GM19397 (cell line): Measurements from ENCODE around the gene REXO1.
"Not testable (repeated sequence)": the region's sequence is repeated elsewhere in the genome, so short reads cannot be mapped to it uniquely, and the experiment has no call there.

Experiments
- ATAC-seq: cut with Tn5 transposase; IDR thresholded peaks from one replicate; pipeline ENCODE4 v1.9.1; 2021; ENCODE audit warnings: mild to moderate bottlenecking, moderate library complexity; ENCODE audit not compliant: unreplicated experiment

The REXO1 gene

DNA sequence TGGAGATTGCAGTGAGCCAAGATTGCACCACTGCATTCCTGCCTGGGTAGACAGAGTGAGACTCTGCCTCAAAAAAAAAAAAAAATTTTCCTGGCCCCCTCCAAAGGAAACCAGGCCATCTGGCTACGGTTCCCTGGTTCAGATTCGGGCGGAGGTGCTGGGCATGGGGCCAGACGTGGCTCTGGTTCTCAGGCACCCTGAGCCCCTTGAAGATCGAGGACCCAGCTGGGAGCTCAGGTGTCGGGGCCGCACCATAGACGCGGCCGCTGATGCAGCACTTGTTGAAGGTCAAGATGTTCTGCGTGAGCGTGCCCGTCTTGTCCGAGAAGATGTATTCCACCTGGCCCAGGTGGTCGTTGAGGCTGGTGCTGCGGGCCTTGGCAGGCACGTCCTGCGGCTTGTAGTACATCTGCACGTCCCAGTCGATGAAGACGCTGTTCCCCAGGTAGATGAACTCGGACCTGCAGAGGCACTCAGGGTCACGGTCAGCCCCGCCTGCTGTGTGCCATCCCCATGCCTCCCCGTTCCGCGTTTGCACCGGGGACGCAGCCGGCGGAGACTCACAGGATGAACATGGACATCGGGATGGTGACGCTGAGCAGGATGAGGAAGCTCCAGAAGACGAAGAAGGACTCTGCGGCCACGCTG lies 48.5 kb downstream of the REXO1 start:
- ATAC-seq, result no peak

DNA sequence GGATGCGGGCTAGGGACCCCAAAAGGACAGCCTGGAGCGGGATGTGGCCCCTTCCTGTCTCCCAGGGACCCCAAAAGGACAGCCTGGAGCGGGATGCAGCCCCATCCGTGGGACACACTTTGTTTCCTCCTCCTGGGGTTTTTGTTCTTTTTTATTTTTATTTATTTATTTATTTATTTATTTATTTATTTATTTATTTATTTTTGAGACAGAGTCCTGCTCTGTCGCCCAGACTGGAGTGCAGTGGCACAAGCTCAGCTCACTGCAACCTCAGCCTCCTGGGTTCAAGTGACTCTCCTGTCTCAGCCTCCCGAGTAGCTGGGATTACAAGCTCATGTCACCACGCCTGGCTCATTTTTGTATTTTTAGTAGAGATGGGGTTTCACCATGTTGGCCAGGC lies 51.0 kb downstream of the REXO1 start:
- not testable (repeated sequence) for ATAC-seq

DNA sequence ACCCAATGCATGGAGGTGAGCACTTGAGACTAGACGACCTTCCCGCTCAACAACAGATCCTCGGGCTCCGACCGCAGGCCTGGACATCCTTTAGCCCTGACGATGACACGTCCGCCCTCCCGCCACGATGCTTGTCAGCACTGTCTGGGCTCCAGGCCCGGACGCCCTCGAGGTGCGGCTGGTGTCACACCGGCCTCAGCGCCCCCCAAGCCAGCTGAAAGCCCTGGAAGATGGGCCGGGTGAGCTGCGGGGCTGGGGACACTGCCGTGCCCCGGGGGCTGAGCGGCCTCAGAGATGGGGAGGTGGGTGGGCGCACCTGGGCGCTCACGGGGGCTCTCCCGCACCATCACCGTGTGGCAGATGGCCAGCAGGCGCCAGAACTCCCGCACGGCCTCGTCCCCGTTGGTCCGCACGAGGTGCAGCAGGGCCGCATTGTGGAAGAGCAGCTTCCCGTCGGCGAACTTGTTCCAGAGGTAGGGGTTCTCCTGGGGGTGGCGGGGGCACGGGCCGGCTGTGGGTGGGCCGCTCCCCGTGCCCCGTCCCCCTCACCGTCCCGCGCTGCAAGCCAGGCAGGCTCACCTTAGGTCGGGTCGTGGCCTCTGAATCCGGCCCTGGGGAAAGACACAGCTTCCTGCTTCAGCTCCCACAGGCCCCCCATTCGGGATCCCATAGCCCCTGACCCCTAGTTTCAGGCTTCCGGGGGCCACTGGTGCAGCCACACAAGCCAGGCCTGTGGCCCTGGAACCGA lies 51.7 kb downstream of the REXO1 start:
- ATAC-seq, result no peak

DNA sequence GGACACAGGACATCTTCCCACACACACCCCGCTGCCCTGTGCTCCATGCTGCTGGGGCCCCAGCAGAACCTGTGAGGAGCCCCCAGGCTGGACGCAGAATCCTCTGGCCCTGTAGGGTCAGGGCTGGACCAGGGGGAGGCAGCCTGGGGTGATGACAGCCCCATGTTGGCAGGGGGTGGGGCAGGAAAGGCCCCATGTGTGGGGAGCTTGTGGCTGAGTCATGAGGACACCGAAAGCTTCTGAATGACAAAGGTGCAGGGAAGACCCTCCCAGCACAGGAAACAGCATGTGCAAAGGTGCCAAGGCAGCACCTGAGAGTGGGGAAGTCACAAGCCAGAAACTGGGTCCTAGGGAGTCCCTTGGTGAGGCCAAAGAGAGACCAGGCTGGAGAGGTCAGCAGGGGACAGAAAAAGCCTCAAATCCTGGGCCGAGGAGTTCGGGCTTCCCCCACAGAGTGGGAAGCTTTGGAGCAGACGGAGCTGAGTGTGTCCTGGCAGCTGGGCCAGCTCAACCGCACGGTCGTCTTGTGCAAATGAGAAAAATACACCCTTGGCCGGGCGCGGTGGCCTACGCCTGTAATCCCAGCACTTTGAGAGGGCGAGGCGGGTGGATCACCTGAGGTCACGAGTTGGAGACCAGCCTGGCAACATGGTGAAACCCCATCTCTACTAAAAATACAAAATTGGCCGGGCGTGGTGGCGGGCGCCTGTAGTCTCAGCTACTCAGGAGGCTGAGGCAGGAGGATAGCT lies 53.7 kb downstream of the REXO1 start:
- no peak for ATAC-seq

DNA sequence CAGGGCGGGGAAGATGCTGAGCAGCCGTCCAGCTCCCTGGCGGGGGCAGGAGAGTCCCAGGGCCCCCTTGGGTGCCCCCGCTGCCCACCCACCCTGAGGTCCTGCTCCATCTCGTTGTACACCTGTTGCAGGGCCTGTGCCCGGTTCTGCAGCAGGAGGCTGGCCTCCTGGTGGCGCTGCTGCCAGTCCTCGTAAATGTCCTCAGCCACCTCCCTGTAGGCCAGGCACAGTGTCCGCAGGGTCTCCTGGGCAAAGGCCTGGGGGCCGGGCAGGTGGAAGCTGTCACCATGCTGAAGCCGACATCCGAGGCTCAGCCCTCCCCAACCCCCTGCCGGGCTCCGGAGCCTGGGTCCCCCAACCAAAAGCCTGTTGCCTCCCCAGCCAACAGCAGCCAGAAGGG lies 56.4 kb downstream of the REXO1 start:
- no peak for ATAC-seq

DNA sequence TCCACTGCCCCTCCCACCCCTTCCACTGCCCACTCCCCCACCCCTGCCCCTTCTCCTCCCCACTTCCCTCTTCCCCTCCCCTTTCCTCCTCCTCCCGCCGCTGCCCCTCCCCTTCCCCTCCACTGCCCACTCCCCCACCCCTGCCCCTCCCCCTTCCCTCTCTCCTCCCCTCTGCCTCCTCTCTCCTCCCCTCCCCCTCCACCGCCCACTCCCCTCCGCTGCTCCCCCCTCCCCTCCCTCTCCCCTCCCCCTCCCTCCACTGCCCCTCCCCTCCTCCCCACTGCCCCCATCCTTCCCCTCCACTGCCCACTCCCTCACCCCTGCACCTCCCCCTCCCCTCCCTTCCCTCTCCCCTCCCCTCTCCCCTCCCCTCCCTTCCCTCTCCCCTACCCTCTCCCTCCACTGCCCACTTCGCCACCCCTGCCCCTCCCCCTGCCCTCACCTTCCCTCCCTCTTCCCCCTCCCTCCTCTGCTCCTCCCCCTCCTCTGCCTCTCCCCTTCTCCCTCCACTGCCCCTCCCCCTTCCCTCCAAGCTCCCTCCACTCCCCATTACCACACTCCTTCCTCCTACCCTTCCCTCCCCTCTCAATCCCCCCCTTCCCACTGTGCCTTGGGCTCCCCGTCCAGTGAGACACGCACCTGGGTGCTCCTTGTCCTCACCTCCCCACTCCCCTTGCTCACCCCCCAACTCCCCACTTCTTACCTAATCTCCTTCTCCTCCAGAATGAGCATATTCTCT lies 58.1 kb downstream of the REXO1 start:
- no peak for ATAC-seq

DNA sequence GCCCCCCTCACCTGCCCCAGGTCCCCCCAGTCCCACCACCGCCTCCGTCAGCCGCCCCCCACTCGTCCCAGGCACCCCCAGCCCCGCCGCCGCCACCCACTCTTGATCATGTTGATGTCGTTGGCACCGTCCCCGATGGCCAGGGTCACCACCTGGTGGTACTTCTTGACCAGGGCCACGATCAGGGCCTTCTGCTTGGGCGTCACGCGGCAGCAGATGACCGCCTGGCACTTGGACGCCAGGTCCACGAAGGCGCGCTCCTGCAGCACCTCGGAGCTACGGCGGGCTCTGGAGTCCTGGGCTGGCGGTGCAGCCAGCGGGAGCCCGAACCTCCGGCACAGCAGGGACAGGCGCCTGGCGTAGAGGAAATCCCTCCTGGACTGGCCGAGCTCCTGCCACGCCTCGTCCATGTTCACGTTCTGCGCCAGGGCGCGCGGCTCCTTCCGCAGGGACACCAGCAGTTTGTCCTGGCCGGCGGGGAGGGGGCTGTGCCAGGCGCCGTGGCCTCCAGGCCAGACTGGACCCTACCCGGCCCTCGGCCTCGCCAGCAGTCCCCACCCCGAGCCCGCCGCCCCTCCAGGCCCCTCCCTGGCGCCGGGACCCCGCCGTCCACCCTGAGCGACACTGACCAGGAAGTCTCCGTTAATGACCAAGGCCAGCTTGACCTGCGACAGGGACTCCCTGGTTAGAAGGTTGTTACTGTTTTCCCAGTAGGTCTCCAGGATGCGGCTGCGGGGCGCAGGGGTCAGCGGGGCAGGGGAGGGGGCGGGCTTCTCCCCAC lies 58.8 kb downstream of the REXO1 start:
- ATAC-seq, result no peak

DNA sequence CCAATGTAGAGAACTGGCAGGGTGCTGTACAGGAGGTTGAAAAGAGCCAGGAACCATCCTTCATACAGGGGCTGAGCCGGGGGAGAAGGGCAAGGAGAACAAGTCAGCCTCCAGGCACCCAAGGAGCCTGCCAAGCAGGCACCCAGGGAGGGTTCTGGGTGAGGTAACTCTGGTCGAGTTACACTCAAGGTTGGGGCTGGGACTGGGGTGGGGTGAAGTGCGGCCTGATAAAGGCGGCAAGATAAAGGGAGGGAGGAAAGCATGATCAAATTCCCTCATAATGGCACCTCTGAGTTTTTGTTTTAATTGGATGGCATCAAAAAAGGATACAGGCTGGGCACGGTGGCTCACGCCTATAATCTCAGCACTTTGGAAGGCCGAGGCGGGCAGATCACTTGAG lies 61.2 kb downstream of the REXO1 start:
- ATAC-seq, result no peak

DNA sequence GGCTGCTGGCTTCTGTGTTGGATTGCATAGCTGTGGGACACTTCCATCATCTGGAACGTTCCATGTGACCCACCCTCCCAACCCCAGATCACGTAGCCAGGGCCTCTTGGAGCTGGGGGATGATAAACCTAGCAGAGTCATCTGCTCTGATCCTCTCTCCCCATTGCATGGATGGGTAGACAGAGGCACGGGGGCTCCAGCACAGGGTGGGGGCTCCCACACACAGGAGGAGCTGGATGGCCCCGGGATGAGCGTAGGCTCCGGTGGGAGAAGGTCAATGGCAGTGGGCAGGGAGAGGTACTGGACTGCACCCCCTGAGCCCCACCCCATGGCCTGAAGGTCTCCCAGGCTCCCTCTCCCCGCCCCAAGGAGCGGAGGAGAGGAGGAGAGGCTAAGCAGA lies 61.6 kb downstream of the REXO1 start:
- ATAC-seq, result no peak

DNA sequence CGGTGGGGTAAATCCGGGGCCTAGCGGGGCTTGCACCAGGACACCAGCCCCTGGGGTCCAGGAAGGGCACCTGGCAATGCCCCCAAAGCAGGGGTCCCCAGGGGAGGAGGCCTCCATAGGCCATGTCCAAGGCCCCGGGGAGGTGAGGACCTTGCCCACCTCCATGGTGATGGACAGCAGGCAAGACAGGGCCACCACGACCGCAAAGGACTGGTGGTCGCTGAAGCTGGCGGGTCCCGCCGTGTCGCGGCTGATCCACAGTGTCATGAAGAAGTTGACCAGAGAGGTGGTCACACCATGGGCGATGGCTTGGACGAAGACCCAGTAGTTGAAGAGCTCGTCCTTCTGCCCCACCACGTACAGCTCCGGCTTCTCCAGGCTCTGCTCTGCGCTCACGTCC lies 63.0 kb downstream of the REXO1 start:
- ATAC-seq, result no peak

DNA sequence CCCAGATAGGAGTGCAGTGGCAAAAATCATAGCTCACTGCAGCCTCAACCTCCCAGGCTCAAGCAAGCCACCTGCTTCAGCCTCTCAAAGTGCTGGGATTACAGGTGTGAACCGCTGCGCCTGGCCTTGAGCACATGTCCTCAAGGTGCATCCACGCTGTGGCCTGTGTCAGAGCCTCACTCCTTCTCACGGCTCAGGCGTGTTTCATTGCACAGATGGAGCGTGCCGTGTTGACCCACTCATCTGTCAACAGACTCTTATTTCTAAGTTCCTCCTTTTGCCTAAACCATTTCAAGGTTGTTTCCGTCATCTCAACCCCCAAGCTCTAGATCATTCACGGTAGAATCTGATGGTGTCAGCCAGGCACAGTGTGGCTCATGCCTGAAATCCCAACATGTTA lies 64.4 kb downstream of the REXO1 start:
- ATAC-seq, result no peak

DNA sequence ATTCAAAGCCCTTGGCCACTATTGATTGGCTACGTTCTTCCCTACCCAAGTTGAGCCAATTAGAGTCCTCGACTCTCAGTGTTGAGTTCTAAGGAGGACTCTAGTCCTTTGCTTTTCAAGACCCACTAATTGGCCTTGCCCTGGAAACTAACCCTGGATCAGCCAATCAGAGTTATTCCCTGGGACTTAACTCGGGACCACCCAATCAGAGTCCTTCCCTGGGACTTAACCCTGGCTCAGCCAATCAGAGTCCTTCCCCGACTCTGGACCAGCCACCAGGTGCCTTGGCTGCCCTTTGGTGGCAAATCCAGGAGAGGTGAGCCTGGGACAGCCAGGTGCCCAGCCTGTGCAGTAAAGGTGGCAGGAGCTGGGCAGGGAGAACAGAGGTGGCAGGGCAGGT lies 64.9 kb downstream of the REXO1 start:
- no peak for ATAC-seq

DNA sequence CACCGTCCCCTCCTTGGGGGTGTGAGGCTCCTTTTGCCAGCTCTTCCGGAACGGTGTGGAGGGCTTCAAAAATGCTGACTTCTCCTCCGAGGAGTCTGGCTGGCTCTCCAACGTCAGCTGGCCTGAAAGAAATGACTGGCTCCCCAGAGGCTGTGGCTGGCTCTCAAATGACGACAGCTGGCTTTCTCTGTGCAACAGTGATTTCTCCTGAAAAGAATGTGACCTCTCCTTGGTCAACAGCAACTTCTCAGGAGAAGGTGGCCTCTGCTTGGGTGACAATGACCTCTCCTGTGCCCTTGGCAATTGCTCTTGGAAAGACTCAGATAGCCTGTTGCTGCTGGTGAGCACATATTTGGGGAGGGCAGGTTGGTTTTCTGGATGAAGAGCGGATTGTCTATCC lies 65.8 kb downstream of the REXO1 start:
- ATAC-seq, result no peak

DNA sequence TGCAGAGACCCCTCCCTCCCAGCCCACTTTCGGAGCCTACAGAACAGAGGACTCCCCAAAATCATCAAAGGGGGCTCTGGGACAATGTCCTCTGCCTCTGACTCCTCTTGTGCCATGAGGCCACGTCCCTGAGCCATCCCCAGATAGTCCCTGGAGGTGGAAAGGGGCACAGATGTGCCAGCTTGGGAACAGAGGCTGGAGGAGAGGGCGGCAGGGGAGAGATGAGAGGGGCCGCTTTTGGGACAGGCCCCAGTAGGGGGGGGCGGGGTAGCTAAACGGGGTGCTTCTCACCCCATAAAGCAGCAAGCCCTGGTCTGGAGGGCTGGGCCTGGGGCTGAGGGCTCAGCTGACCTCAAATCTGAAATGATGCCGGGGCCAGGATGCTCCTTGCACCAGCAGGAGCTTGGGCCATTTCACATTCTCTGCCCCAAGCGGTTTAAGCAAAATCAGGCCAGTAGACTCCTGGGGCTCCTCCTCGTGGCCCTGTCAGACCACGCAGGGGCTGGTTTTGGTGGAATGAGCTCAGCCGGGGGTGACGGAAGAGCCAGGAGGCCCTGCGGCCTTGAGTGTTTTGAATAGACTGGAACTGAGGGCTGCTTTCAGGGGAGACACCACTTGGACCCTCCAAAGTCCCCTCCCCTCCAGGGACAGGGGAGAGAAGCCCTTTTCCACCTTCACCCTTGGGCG lies 67.9 kb downstream of the REXO1 start:
- no peak for ATAC-seq

DNA sequence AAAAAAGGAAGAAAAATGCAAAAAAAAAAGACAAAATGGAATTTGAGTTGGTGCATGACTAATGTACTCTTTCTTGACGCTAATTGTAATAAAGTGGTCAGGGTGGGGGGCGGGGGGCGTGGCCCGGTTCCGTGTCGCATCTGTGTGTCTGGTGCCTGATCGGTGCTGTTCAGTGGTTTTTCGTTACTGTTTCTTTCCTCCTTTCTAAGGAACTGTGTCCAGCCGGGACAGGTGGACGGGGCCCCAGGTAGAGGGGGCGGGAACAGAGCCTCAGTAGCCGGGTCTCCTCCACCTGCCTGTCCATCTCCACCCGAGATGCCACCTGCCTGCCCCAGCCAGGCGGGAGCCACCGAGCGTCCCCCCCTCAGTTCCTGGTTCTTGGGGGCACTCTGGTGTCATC lies 68.7 kb downstream of the REXO1 start:
- ATAC-seq, result no peak

DNA sequence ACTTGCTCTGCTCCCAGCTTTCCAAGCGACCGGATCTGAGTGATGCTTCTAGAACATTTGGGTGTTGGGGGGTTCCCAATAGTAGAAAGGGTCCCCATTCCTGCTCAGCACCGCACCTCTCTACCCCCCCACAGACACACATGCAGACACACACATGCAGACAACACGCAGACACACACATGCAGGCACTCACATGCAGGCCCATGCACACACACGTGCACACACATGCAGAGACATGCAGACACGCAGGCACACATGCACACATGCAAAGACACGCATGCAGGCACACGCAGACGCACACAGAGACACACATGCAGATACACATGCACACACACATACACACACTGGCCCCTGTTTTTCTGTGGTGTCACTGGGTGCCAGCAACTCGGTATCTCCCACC lies 71.1 kb downstream of the REXO1 start:
- no peak for ATAC-seq

DNA sequence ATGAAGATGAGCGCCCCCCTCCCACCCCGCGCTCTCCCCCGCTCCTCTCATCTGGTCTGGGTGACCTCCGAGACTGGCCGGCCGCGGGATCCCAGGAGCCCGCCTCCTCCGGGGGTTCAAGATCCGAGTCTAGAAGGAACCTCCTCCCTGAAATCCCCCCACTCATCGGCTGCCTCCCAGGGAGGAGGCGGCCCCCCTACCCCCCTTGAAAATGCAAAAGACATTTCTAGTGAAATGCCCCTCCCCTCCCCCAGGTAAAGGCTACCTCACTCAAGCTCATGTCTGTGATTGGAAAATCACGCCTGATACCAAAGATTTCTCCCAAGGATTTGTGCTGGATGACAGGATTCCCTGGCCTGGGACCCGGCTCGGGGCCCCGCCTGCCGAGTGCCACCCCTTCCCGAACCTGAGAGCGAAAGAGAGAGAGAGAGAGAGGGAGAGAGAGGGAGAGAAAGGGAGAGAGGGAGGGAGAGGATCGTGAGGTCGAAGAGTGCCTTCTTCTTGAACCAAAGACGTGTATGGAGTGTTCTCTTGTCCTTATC lies 71.6 kb downstream of the REXO1 start:
- no peak for ATAC-seq

DNA sequence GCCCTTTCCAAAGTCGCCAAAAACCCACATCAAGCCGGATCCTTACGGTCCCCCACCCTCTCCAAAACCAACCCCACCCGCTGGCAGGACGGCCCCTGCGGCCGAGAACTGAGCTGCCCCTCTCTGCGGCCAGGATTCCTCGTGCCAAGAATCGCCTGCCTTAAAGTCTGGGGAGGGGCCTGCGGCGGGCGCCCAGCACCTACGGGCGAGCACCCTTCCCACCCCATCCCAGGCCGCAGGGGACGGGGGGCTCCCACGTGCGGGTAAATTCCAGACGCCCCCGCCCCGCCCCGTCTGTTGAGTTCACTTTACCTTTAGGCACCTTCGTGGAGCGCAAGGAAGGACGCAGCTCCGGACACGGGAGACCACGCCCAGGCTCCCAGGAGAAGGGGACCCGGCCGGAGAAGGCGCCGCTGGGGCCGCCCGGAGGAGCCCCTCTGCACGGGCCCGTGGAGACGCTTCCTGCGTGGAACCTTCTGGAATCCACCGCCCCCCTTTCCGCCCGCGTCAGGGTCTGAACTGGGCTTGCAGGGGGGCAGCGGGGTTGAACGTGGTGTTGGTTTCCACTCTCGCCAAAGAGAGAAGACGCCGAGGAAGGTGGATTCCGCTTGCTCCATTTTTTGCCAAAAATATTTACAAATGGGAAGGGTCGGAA lies 72.2 kb downstream of the REXO1 start:
- no peak for ATAC-seq
